GM21367 (cell line): ENCODE results near the gene SPDYE5.

Source experiments
- ATAC-seq: cut with Tn5 transposase; IDR thresholded peaks from one replicate; pipeline ENCODE4 v1.9.1; 2021; ENCODE audit not compliant: unreplicated experiment

The SPDYE5 gene

GRCh38 chr7:75536491-75536890 is 44.4 kb downstream of the SPDYE5 start:
- no peak for ATAC-seq

GRCh38 chr7:75536940-75537538 is 44.9 kb downstream of the SPDYE5 start:
- no peak for ATAC-seq

- no peak for ATAC-seq
Observed at GRCh38 chr7:75537731-75538130, 45.6 kb downstream of the SPDYE5 start.

DNA sequence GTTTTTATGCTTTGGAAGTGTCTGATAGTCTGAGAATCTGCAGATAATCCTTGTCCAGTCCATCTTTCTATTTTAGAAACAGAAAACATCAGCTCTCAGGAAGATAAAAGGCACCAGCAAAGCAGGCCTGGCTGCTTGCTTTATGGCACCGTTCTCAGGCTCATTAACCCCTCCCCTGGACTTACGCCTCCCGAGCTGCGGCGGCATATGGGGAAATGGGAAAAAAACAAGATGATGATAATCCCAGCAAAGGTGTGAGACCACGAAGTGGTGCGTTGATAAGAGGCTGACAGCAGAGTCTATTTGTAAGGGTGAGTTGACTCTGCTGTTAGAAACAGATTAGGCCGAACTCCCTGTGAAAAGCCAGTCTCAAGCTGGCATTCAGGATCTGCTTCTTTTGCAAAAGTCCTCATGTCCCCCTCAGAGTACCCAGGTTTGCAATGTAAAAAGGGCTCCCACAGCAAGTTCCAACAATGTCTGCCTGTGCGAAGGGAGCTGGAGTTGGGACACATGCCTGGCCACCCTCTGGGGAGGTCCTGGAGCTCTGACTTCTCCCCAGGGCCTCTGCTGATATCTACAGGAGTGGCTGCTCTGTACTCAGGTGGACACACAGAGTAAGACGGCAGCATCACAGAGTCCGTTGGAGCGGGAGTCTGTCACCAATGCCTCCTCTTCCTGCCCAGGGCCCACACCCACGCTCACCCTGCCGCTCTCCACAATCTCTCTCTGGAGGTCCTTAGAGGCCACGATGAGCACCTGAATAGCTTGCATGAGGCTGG is 54.3 kb downstream of the SPDYE5 start:
- ATAC-seq = no peak
